Suppressor macrophage treated with lipopolysaccharide for 4 hours (primary cell): ENCODE results near the gene DNAJC12.
A peak's percentile ranks its signal among the peaks of the same experiment; 100 is the strongest.
"Not testable (repeated sequence)": the region's sequence is repeated elsewhere in the genome, so short reads cannot be mapped to it uniquely, and the experiment has no call there.

ENCODE experiments used
- DNase-seq: peaks from one replicate; pipeline ENCODE4 v3.0.0-alpha.2; 2020

Gene DNAJC12

GRCh38 chr10:67839511-67839910 is 1.5 kb upstream of the DNAJC12 start:
- DNase-seq = not testable (repeated sequence)

DNA sequence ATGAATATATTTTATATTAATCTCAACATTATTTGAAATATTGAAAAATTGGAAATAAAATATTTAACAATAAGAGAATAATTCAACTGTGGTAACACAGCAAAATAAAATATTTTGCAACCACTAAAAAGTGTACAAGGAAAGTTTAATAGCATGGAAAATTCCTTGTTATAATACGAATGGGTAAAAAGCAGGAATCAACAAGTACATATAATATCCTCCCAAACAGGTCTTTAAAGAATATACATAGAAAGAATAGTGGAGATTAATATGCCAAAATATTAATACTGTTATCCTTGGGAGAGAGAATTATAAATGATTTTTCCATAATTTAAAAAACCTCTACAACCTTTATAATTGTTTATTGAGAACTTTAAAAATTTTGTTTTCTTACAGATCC is 1.0 kb downstream of the DNAJC12 start:
- DNase-seq = no peak

- no peak for DNase-seq
Observed at GRCh38 chr10:67836488-67836887, 1.5 kb downstream of the DNAJC12 start.

DNA sequence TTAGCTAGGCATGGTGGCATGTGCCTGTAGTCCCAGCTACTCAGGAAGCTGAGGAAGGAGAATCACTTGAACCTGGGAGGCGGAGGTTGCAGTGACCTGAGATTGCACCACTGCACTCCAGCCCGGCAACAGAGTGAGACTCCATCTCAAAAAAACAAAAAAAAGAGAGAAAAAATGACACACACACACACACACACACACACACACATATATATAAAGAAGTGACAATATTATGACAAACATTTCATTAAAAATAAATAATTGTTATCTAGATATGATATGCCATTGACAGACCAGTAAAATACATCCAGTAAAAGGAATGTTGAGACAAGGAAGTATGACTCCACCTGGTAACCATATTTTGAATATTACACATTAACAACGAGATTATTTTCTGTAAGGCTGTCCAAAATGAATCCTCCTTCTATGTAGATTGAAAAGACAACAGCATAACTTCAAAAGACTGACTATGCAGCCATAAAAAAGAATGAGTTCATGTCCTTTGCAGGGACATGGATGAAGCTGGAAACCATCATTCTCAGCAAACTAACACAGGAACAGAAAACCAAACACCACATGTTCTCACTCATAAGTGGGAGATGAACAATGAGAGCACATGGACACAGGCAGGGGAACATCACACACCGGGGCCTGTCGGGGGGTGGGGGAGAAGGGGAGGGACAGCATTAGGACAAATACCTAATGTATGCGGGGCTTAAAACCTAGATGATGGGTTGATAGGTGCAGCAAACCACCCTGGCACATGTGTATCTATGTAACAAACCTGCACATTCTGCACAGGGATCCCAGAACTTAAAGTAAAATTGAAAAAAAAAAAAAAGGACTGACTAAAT is 2.2 kb downstream of the DNAJC12 start:
- not testable (repeated sequence) for DNase-seq

DNA sequence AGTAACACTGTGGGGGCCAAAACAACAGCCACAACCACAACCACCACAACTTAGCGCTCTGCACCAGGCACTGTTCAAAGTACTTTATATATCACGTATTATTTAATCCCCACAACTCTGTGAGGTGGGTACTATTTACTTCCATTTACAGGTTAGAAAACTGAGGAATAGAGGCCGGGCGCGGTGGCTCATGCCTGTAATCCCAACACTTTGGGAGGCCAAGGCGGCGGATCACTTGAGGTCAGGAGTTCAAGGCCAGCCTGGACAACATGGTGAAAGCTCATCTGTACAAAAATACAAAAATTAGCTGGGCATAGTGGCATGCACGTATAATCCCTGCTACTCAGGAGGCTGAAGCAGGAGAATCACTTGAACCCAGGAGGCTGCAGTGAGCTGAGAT is 3.6 kb downstream of the DNAJC12 start:
- DNase-seq = no peak

DNA sequence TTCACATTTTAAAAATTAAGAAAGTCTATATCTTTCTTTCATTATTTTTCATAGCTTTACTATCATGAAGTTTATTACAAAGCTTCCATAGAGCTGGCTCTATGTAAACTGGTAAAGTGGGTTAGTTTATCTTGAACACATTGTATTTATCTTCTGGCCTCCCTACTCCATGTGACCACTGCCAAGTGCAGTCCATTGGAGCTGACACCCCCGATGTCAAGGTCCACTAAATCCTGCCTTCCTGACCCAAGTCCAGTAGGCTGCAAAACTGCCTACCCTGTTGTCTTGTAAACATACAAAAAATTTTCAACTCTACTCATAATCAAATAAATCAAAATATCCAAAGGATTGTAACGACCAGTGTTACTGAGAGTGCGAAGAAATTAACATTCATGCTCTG is 10.2 kb downstream of the DNAJC12 start:
- DNase-seq = no peak

DNA sequence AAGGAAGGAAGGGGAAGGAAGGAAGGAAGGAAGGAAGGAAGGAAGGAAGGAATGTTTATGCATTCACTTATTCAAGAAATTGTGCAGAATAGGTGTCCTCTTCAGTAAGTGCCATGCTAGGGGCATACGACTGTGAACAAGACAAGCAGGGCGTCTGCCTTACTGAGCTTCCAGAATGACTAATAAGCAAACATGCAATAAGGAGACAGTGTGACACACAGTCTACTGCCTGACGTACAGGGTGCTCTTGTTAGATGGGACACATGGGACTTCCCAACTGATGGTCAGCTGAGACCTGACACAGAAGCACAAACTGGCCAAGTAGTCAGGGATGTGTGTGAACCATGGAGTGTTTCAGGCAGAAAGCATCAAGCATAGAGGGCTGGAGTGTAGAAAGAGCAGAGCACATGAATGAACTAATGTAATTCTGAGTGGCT is 18.2 kb downstream of the DNAJC12 start:
- peak; percentile 32 for DNase-seq

GRCh38 chr10:67818323-67818722 is 19.7 kb downstream of the DNAJC12 start:
- no peak for DNase-seq

GRCh38 chr10:67816719-67817118 is 21.3 kb downstream of the DNAJC12 start:
- DNase-seq = no peak

DNA sequence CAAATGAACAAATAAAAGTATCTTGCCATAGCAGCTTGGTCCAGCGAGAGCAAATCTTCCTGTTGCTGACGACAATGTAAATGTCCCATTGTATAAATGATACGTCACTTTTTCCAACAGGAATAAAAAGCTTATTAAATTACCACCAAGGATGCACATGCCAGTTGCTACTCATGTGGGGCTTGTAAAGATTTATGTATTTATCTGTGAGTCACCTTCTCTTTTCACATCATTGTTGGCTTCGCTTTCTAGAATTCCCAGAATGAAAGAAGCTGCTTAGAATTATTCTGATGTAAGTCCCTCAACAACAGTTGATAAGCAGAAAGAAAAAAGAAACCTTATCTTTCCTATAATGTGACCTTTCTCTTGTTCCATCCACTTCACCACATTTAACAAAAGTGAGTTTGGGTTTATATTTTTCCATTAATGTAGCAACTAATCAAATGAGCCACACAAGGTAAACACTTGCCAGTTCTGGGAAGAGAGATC is 22.4 kb downstream of the DNAJC12 start:
- DNase-seq = no peak

GRCh38 chr10:67812007-67812406 is 26.0 kb downstream of the DNAJC12 start:
- DNase-seq = no peak

DNA sequence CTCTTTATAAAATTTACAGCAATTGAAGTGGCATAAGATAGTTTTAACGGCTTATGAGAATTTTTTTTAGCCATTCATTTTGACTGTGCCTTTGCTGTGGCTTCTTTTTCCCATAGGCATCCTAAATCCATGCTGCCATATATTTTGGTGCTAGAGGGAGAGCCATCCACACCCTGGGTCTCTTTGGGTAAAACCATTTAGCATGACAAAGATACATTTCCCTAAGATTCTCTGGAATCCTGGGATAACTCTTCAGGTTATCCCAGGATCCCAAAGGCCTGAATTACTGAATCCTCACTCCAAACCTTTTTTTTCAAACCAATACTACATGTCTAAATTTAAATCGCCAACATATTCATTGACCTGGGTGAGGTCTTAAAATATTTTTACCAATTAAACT is 28.9 kb downstream of the DNAJC12 start:
- DNase-seq = no peak

GRCh38 chr10:67808704-67809103 is 29.3 kb downstream of the DNAJC12 start:
- DNase-seq = no peak

DNA sequence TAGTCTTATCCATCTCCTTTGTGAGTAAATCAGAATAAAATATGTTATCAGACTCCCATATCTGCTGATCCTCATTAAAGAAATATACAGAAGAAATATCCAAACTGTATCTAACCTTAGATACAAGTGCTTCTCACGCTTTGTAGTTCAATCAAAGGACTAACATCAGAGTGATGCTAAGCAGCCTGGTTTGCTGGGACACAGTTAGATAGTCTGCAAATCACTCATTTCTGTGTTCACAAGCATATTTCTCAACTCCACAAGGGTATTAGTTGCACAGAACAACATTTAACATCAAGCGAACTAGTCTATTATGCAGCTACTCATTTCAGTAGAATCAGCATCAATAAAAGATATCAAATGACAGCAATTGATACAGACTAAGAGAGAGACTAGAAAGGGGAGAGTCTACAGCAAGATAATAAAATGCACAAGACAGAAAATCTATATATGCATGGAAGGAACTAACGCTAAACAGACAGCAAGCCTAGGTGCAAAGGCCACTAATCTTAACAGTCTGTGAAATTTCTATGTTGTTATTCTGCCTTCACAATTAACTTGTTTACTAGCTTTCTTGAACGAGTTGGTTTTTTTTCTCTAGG is 30.0 kb downstream of the DNAJC12 start:
- DNase-seq = no peak

- no peak for DNase-seq
Observed at GRCh38 chr10:67804395-67804678, 33.7 kb downstream of the DNAJC12 start.

DNA sequence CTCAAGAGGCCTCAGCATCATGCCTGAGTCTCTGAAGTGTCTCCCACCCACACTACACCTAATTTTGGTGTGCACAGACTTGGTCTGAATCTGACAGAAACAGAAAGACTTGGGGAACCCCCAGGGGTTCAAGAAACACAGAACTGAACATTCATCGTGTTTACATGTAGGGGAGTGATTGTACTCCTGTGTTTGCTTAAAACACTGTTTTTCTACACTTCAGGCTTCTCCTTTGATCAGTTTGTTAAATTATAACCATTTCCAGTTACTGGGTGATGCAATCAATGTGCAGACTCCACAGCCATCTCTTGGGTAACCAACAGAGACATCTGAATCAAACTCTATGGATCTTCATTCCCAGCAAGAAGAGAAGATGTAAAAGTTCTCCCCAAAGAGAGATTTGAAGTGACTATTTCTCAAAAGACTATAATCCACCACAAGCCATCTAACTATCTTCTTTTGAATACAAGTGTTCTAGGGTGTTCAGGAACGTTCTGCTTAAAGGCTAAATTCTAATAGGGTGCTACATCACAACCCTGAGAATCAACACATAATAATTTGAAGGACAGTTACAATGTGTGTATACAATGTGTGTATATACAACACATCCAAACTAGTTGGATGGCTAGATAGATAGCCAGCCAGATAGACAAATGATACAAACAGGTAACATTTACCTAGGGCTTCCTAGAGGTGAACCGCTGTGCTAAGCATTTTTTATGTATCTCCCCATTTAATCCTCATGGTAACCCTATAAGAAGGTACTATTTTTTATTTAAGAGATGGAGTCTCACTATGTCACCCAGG is 34.2 kb downstream of the DNAJC12 start:
- DNase-seq = no peak

DNA sequence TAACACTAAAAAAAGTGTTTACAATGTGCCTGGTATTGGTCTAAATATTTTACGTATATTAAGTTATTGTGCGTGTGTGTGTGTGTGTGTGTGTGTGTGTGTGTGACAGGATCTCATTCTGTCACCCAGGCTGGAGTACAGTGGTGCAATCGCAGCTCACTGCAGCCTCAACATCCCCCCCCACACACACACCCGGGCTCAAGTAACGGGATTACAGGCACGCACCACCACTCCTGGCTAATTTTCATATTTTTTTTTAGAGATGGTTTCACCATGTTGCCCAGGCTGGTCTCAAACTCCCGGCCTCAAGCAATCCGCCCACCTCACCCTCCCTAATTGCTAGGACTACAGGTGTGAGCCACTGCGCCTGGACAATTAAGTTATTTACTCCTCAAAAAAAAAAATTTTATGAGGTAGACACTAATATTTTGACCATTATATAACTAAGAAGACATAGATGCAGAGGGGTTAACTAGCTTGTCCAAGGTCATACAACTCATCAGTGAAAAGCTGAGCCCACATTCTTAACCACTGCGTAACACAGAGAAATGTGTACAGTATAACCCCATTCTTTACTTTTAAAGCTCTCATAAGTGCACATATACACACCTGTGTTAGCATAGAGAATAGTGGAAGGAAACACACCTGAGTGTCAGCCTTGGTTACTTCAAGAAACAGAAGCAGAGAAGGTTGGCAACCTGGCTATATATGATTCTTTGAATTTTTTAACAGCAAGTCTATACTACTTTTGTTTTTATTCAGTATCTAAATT is 35.0 kb downstream of the DNAJC12 start:
- no peak for DNase-seq

DNA sequence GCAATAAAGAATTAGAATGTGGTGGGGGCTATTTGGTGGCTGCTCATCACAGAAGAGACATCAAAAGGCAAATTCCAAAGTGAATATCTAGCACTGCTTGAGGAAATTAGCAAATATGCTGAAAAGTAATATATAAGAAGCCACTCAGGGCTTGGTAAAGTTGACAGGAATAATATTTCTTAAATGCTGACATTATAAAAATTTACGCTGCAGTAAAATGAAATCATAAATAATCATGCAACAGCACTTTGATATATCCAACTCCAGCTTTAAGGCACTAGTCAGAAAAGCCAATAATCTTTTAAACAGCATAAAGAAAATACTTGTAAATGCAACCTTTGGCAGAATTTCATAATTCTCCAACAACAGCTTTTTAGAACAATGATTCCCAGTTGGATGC is 36.9 kb downstream of the DNAJC12 start:
- no peak for DNase-seq

DNA sequence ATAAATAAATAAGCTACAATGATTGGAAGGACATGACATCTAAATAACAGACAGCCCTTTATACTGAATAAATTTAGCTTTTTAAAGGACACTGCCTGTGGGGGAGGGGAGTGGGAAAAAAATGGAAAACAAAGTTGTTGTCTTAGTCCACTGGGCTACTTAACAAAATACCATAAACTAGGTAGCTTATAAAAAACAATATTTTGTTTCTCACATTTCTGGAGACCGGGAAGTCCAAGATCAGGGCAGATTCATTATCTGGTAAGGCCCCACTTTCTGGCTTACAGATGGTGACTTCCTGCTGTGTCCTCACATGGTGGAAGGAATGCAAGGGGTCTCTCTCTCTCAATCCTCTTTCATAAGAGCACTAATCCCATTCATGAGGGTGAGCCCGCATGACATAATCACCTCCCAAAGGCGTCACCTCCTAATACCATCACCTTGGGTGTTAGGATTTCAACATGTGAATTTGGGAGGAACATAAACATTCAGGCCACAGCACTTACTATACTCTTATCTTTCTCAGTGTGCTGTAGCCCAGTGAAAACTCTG is 43.0 kb downstream of the DNAJC12 start:
- no peak for DNase-seq

DNA sequence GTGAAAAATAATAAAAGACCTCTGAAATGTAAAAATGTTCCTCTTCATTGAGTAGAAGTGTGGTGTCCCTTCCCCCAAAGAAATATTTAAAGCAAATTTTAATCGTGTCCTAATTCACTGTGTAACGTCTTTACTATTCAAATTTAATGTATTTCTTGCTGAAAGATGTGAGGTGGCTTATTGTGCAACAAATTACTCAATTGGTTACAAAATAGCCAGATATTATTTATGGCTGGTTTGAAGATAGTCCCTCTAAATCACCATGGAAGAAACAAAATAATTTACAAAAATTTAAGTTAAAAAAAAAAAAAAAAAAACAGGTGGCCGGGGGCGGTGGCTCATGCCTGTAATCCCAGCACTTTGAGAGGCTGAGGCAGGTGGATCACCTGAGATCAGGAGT is 43.7 kb downstream of the DNAJC12 start:
- no peak for DNase-seq

DNA sequence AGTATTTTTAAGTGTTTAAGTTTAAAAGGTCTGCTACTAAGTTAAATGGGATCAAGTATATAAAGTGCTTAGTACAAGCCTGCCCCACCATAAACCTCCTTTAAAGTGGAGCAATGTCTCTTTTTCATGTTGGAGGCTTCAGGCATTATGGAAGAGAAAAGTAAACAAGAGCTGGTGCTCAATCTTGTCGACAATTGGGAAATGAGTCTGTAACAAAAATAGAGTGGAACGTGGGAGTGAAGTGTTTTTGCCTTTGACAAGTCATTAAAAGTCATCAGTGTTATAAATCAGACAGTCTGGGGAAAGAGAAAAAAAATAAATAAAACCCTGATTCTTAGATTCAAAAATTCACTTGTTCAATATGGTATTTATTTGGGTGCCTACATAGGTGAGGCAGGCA is 44.7 kb downstream of the DNAJC12 start:
- DNase-seq = no peak

DNA sequence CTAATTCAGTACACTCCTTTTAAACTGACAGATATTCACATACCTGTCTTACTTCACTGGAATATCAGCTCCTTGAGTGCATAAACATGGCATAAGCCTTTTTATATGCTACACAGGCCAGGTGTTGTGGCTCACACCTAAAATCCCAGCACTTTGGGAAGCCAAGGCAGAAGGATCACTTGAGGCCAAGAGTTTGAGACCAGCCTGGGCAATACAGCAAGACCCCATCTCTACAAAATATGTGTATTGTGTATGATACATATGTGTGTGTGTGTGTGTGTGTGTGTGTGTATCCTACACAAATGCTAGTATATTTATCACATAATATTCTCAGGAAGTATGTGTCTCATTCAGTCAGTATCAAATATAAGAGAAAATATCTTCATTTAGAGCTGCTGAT is 45.3 kb downstream of the DNAJC12 start:
- DNase-seq = no peak
